B cell (primary cell): ENCODE results near the gene NPY4R2. TPM values are rescaled to one million over a fixed set of nuclear protein-coding genes. Genes with fewer than 3 reads are reported as not detected.
"Not testable (repeated sequence)": the region's sequence is repeated elsewhere in the genome, so short reads cannot be mapped to it uniquely, and the experiment has no call there.

Experiments
- ATAC-seq: fragments of 200-7000 bp; cut with Tn5 transposase; one replicate; pipeline ENCODE4 v1.10.0; 2021; ENCODE audit warnings: low read depth, mild to moderate bottlenecking, moderate number of reproducible peaks, moderate library complexity
- CTCF ChIA-PET: fragments of 350-600 bp; sonication (Branson Sonifier 250); formaldehyde crosslinking; loops from one replicate; lab custom pipeline; 2021; ENCODE audit warnings: antibody characterized with exemption, inconsistent platforms; lab: Charles Lee
- POLR2A ChIA-PET: fragments of 350-600 bp; sonication (Branson Sonifier 250); formaldehyde crosslinking; loops from one replicate; lab custom pipeline; 2021; ENCODE audit warnings: antibody characterized with exemption; lab: Charles Lee
- DNase-seq: peaks from one replicate; pipeline ENCODE4 v3.0.0; 2013
- H2AFZ ChIP-seq: 2 replicates; pipeline ENCODE4 v1.6.1; 2012; ENCODE audit warnings: mild to moderate bottlenecking, low read depth, low read length; ENCODE audit not compliant: insufficient read depth, poor library complexity, severe bottlenecking
- H3K27ac ChIP-seq, 2 donors: 1 replicate in 1 of 2; 2 replicates in 1 of 2; pipeline ENCODE4 v1.5.1; 2012 to 2013; ENCODE audit warnings: low read length in 2 of 2, mild to moderate bottlenecking in 2 of 2, moderate library complexity in 1 of 2
- H3K27me3 ChIP-seq, 4 experiments: fragments of 200-600 bp in 1 of 4; sonication (generic) in 1 of 4; replicated peaks in 1 of 4; 1 replicate in 2 of 4; 2 replicates in 2 of 4; pipeline versions ENCODE4 v1.6.1 to v1.7.0; 2013 to 2016; ENCODE audit warnings: low read length in 3 of 4, mild to moderate bottlenecking in 2 of 4, mixed read lengths in 1 of 4, moderate library complexity in 1 of 4; ENCODE audit not compliant: insufficient read depth in 4 of 4, control insufficient read depth in 3 of 4; ENCODE audit errors: control extremely low read depth in 1 of 4
- H3K36me3 ChIP-seq, 2 experiments: replicated peaks in 1 of 2; 1 replicate in 1 of 2; 2 replicates in 1 of 2; pipeline versions ENCODE4 v1.6.1 to v1.7.1; 2013; ENCODE audit warnings: low read length in 1 of 2; ENCODE audit not compliant: insufficient read depth in 2 of 2, control insufficient read depth in 1 of 2; ENCODE audit errors: control extremely low read depth in 1 of 2, extremely low read depth in 1 of 2
- H3K4me1 ChIP-seq, 2 donors: fragments of 200-600 bp in 1 of 2; sonication (generic) in 1 of 2; 1 replicate in 1 of 2; 2 replicates in 1 of 2; pipeline versions ENCODE4 v1.5.1 to v1.6.1; 2013 to 2017; ENCODE audit warnings: low read length in 2 of 2; ENCODE audit not compliant: control insufficient read depth in 2 of 2, insufficient read depth in 2 of 2
- H3K4me2 ChIP-seq: replicated peaks from 2 replicates; pipeline ENCODE3; 2012; ENCODE audit warnings: mild to moderate bottlenecking, low read depth, low read length; ENCODE audit not compliant: poor library complexity, severe bottlenecking
- H3K4me3 ChIP-seq, 5 experiments: fragments of 200-600 bp in 1 of 5; sonication (generic) in 1 of 5; 1 replicate in 3 of 5; 2 replicates in 2 of 5; pipeline versions ENCODE4 v1.5.1 to v1.7.0; 2011 to 2016; ENCODE audit warnings: low read length in 4 of 5, mild to moderate bottlenecking in 4 of 5, low read depth in 2 of 5, control low read depth in 1 of 5, moderate library complexity in 1 of 5; ENCODE audit not compliant: insufficient read depth in 1 of 5; ENCODE audit errors: control extremely low read depth in 1 of 5, extremely low read depth in 1 of 5
- H3K79me2 ChIP-seq: fragments of 200-600 bp; sonication (generic); one replicate; pipeline ENCODE4 v1.6.0; 2016; ENCODE audit warnings: low read length; ENCODE audit not compliant: control insufficient read depth, insufficient read depth
- H3K9ac ChIP-seq: fragments of 200-600 bp; sonication (generic); 2 replicates; pipeline ENCODE4 v1.6.1; 2017; ENCODE audit warnings: mild to moderate bottlenecking, low read length, moderate library complexity
- H3K9me3 ChIP-seq, 3 donors: one replicate each; pipeline versions ENCODE4 v1.6.1 to v1.7.1; 2013; ENCODE audit warnings: low read length in 2 of 3; ENCODE audit not compliant: control insufficient read depth in 2 of 3, insufficient read depth in 1 of 3; ENCODE audit errors: control extremely low read depth in 1 of 3
- H4K20me1 ChIP-seq: 2 replicates; pipeline ENCODE4 v1.6.0; 2012; ENCODE audit warnings: mild to moderate bottlenecking, low read length; ENCODE audit not compliant: insufficient read depth, control insufficient read depth, poor library complexity, severe bottlenecking
- H3K27ac Mint-ChIP-seq: one replicate; pipeline ENCODE4 v1.8.0; 2021; ENCODE audit warnings: mixed read lengths
- H3K27me3 Mint-ChIP-seq: one replicate; pipeline ENCODE4 v1.8.0; 2021; ENCODE audit warnings: mixed read lengths
- H3K4me1 Mint-ChIP-seq: one replicate; pipeline ENCODE4 v1.8.0; 2021; ENCODE audit warnings: mixed read lengths
- H3K4me3 Mint-ChIP-seq: one replicate; pipeline ENCODE4 v1.8.0; 2021; ENCODE audit warnings: mixed read lengths
- H3K9me3 Mint-ChIP-seq: one replicate; pipeline ENCODE4 v1.8.0; 2022; ENCODE audit warnings: mixed read lengths; ENCODE audit not compliant: insufficient read depth
- WGBS: methylation state at CpG from one replicate; pipeline ENCODE4 v1.1.5; 2013; ENCODE audit warnings: missing lambda C conversion rate; ENCODE audit not compliant: insufficient coverage; 5-methylcytosine and 5-hydroxymethylcytosine counted together
- intact Hi-C: fragments of 100-400 bp; cut with micrococcal nuclease; formaldehyde crosslinking; loops from one replicate; pipeline ENCODE4 v1.10.0; 2022
- polyA plus RNA-seq: library from polyadenylated mRNA; depleted of rRNA; stranded (reverse); fragments of >200 nt; gene quantifications from 2 replicates; pipeline ENCODE4 v1.2.3, GENCODE V29; 2012
- total RNA-seq, 2 donors: library from RNA; stranded (reverse); fragments of 120-200 nt in 1 of 2; gene quantifications; 1 replicate in 1 of 2; 2 replicates in 1 of 2; pipeline versions ENCODE4 v1.2.3 to v1.2.4, GENCODE V29; 2013 to 2022

Gene NPY4R2
- total and polyA plus RNA-seq, 2 donors (not counting 1 experiment from before 2014, with no cell fraction given) = not detected

GRCh38 chr10:47909333-47909732 lies 9.1 kb upstream of the NPY4R2 start:
- H3K27me3 Mint-ChIP-seq, H3K4me2 ChIP-seq, H3K4me1 Mint-ChIP-seq, POLR2A ChIA-PET, CTCF ChIA-PET, H3K36me3 ChIP-seq, H3K9me3 ChIP-seq, H3K4me3 ChIP-seq, H3K9ac ChIP-seq, H2AFZ ChIP-seq, H3K9me3 Mint-ChIP-seq, H3K4me1 ChIP-seq, H4K20me1 ChIP-seq, H3K27ac Mint-ChIP-seq, DNase-seq, H3K27me3 ChIP-seq, ATAC-seq, H3K4me3 Mint-ChIP-seq, intact Hi-C loops, H3K79me2 ChIP-seq, H3K27ac ChIP-seq: not testable (repeated sequence)
- no CpG with 5 or more reads among the region's 1 CpG for WGBS

GRCh38 chr10:47910486-47910885 lies 8.0 kb upstream of the NPY4R2 start:
- H3K27ac ChIP-seq, DNase-seq, H3K27ac Mint-ChIP-seq, H3K4me3 ChIP-seq, intact Hi-C loops, H3K36me3 ChIP-seq, H3K4me1 Mint-ChIP-seq, H3K4me3 Mint-ChIP-seq, H3K4me1 ChIP-seq, CTCF ChIA-PET, H3K9ac ChIP-seq, H3K79me2 ChIP-seq, H3K27me3 Mint-ChIP-seq, ATAC-seq, H3K9me3 ChIP-seq, H3K4me2 ChIP-seq, H2AFZ ChIP-seq, H4K20me1 ChIP-seq, H3K9me3 Mint-ChIP-seq, H3K27me3 ChIP-seq, POLR2A ChIA-PET: not testable (repeated sequence)
- no CpG with 5 or more reads among the region's 4 CpGs for WGBS

GRCh38 chr10:47914052-47914451 lies 4.4 kb upstream of the NPY4R2 start:
- WGBS = no CpG with 5 or more reads among the region's 2 CpGs
- POLR2A ChIA-PET, H3K9me3 Mint-ChIP-seq, H3K27me3 ChIP-seq, CTCF ChIA-PET, H3K27ac ChIP-seq, H4K20me1 ChIP-seq, H3K27me3 Mint-ChIP-seq, H3K4me3 ChIP-seq, ATAC-seq, H3K27ac Mint-ChIP-seq, H3K4me3 Mint-ChIP-seq, H3K9ac ChIP-seq, H3K9me3 ChIP-seq, H3K4me1 Mint-ChIP-seq, DNase-seq, H3K79me2 ChIP-seq, H2AFZ ChIP-seq, H3K4me1 ChIP-seq, H3K36me3 ChIP-seq, intact Hi-C loops, H3K4me2 ChIP-seq: not testable (repeated sequence)

- H3K4me3 Mint-ChIP-seq, H3K9me3 ChIP-seq, H3K4me1 Mint-ChIP-seq, H3K9me3 Mint-ChIP-seq, POLR2A ChIA-PET, H3K27me3 ChIP-seq, ATAC-seq, H3K4me3 ChIP-seq, H2AFZ ChIP-seq, H3K4me1 ChIP-seq, H3K9ac ChIP-seq, CTCF ChIA-PET, H3K36me3 ChIP-seq, H3K4me2 ChIP-seq, H3K79me2 ChIP-seq, DNase-seq, H3K27ac ChIP-seq, H3K27me3 Mint-ChIP-seq, intact Hi-C loops, H4K20me1 ChIP-seq, H3K27ac Mint-ChIP-seq: not testable (repeated sequence)
- WGBS = no CpG with 5 or more reads among the region's 4 CpGs
Measured at GRCh38 chr10:47915849-47916548, 2.5 kb upstream of the NPY4R2 start.
